DND-41 (cell line): ENCODE data around the gene SLC25A21.

Experiments
- ATAC-seq: fragments of 200-7000 bp; cut with Tn5 transposase; 3 replicates; pipeline ENCODE4 v1.9.1; 2021; ENCODE audit warnings: low read depth; ENCODE audit not compliant: insufficient read depth
- DNase-seq: peaks from one replicate; pipeline ENCODE4 v3.0.0-alpha.2; 2020
- H2AFZ ChIP-seq: 2 replicates; pipeline ENCODE4 v1.6.0; 2012; ENCODE audit warnings: low read depth, low read length
- H3K27ac ChIP-seq: 2 replicates; pipeline ENCODE4 v1.5.1; 2012; ENCODE audit warnings: low read length, inconsistent platforms
- H3K27me3 ChIP-seq: fragments of 200-600 bp; sonication (generic); 2 replicates; pipeline ENCODE4 v1.6.0; 2012; ENCODE audit warnings: low read length, mild to moderate bottlenecking, inconsistent platforms; ENCODE audit not compliant: insufficient read depth, poor library complexity
- H3K36me3 ChIP-seq: 2 replicates; pipeline ENCODE4 v1.5.1; 2012; ENCODE audit warnings: low read length, inconsistent platforms; ENCODE audit not compliant: insufficient read depth
- H3K4me1 ChIP-seq: 2 replicates; pipeline ENCODE4 v1.5.1; 2012; ENCODE audit warnings: mild to moderate bottlenecking, low read length; ENCODE audit not compliant: insufficient read depth
- H3K4me2 ChIP-seq: 2 replicates; pipeline ENCODE4 v1.6.0; 2012; ENCODE audit warnings: mild to moderate bottlenecking, moderate library complexity, low read length, inconsistent platforms; ENCODE audit not compliant: insufficient read depth
- H3K4me3 ChIP-seq, 2 experiments: fragments of 200-600 bp in 1 of 2; shearing (Covaris generic) in 1 of 2; 2 replicates each; pipeline ENCODE4 v1.5.1; 2012 to 2016; ENCODE audit warnings: inconsistent platforms in 2 of 2, low read length in 2 of 2, mild to moderate bottlenecking in 2 of 2, low read depth in 1 of 2, moderate library complexity in 1 of 2
- H3K79me2 ChIP-seq: 2 replicates; pipeline ENCODE4 v1.6.0; 2012; ENCODE audit warnings: low read length, inconsistent platforms; ENCODE audit not compliant: insufficient read depth
- H3K9ac ChIP-seq: 2 replicates; pipeline ENCODE4 v1.6.0; 2012; ENCODE audit warnings: low read depth, mild to moderate bottlenecking, inconsistent platforms, low read length, moderate library complexity
- H3K9me3 ChIP-seq: 2 replicates; pipeline ENCODE4 v1.5.1; 2012; ENCODE audit warnings: low read length, moderate library complexity, mild to moderate bottlenecking, inconsistent platforms; ENCODE audit not compliant: insufficient read depth, severe bottlenecking
- H4K20me1 ChIP-seq: 2 replicates; pipeline ENCODE4 v1.6.0; 2012; ENCODE audit warnings: low read length; ENCODE audit not compliant: insufficient read depth
- EZH2 ChIP-seq: IDR thresholded peaks from 3 replicates; pipeline ENCODE4 v1.6.1; 2012; ENCODE audit warnings: borderline replicate concordance, low read depth, mild to moderate bottlenecking, moderate library complexity, low read length, inconsistent platforms; ENCODE audit not compliant: severe bottlenecking
- TF ChIP-seq, protein P1 (sequence below): IDR thresholded peaks from 2 replicates; pipeline ENCODE4 v1.5.1; 2012; ENCODE audit warnings: borderline replicate concordance, low read length, moderate library complexity, mild to moderate bottlenecking; ENCODE audit not compliant: poor library complexity, severe bottlenecking; ENCODE audit errors: extremely low read depth

SLC25A21 gene

DNA sequence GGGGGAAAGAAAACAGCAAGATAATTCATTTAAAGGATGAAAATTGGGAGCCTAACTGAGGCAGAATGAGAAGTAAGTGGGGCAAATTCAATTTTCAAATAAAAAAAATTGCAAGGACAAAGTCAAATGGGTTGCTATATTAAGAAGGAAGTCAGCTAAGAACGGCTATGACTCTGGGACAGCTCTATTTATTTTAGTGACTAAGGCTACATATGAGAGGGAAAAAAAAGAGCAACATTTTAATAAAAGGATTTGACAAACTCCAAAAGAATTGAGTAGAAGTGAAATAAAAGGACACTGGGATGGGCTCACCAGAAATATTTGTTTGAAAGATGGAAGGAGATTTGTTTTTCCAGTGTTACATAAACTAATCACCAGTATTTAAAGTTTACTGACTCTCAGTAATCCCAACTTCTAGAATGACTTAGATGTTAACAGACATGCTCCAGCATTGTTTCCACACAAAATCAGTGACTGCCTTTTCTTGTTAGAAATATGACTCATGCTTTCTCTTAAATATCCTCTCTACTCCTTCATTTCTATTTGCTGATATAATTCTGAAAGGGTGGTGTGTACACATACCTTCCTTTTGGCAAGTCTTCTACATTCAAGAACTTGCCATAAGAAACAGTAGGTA is 198.5 kb downstream of the SLC25A21 start:
- H3K4me2 ChIP-seq = no peak overlapping the region
- no peaks in the 10 kb centered on the region for H4K20me1 ChIP-seq
- no peak for DNase-seq

DNA sequence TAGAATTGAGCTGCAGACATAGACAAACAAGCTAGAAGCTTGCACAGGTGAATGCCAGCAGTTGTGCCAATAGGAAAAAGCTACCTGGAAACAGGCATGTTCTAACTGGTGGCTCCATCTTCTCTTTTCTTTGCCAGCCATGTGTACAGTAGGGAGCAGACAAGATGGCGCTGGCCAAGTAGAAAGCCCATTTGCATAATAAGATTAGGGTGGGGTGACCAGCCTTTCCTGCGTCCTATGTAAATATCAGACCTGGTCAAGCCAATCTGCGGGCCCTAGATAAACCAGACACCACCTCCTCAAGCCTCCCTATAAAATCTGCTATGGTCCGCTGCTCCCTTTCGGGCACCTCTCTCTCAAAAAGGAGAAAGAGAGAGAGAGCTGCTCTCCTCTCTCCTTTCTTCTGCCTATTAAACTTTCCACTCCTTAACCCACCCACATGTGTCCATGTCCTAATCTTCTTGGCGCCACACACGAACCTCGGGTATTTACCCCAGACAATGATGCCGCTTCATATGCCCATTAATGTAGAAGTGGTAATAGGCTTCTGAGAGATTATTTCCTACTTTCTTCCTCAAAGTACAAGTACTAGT is 201.0 kb downstream of the SLC25A21 start:
- Histone ChIP-seq H3K27ac (no peak overlapping the region), H3K4me3 (no peak overlapping the region)
- ATAC-seq = no peak

More for the DNA sequence above, 198.5 kb downstream of the SLC25A21 start:
- H3K36me3 ChIP-seq = no peaks in the 10 kb centered on the region
- peaks cover 6% of the 10 kb centered on the region for H3K27me3 ChIP-seq
- H3K4me3 ChIP-seq = no peak overlapping the region
- no peaks in the 10 kb centered on the region for H3K79me2 ChIP-seq
- no peaks in the 10 kb centered on the region for H3K4me1 ChIP-seq
- no peak for ATAC-seq
- no peaks in the 10 kb centered on the region for H3K9me3 ChIP-seq
- no peak overlapping the region for H3K27ac ChIP-seq
- no peak overlapping the region for H2AFZ ChIP-seq
- no peak overlapping the region for H3K9ac ChIP-seq
- TF ChIP-seq EZH2 = no peak
- TF ChIP-seq, protein P1, sequence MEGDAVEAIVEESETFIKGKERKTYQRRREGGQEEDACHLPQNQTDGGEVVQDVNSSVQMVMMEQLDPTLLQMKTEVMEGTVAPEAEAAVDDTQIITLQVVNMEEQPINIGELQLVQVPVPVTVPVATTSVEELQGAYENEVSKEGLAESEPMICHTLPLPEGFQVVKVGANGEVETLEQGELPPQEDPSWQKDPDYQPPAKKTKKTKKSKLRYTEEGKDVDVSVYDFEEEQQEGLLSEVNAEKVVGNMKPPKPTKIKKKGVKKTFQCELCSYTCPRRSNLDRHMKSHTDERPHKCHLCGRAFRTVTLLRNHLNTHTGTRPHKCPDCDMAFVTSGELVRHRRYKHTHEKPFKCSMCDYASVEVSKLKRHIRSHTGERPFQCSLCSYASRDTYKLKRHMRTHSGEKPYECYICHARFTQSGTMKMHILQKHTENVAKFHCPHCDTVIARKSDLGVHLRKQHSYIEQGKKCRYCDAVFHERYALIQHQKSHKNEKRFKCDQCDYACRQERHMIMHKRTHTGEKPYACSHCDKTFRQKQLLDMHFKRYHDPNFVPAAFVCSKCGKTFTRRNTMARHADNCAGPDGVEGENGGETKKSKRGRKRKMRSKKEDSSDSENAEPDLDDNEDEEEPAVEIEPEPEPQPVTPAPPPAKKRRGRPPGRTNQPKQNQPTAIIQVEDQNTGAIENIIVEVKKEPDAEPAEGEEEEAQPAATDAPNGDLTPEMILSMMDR = no peak

DNA sequence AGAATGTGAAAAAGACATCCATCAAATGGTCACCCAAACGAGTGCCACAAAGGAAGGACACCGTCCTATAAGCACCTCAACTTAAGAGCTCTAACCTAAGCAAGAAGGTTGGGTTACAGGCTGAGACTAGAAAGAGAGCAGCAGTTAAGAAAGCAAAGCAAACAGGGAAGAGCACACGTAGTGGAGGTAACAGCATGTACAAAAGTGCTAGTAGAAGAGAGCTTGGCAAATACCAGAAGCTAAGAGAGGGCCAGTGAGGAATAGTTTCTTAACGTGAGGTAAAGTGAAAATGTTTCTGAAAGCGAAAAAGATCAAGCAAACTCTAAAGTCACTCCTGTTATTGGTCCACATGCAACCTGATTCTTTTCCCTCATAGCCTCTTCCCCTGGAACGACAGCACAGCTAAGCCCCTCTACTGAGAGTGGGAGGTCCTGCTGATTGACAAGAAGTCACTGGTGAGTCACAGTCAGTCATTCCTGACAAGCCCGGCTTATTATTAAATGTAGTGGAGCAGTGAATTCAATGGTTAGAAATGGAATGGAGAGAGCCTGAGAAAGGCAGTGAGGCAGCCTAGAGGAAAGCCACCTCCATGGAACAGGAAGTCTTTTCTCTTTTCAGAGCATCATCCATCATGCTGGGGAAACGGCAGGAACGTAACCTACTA is 204.4 kb downstream of the SLC25A21 start:
- no peaks in the 10 kb centered on the region for H3K79me2 ChIP-seq
- H3K4me3 ChIP-seq = no peak overlapping the region
- no peak for DNase-seq
- H4K20me1 ChIP-seq = no peaks in the 10 kb centered on the region
- no peak overlapping the region for H3K27ac ChIP-seq
- no peak for ATAC-seq
- H3K36me3 ChIP-seq = no peaks in the 10 kb centered on the region
- H3K4me2 ChIP-seq = no peak overlapping the region
- no peaks in the 10 kb centered on the region for H3K9me3 ChIP-seq
- TF ChIP-seq, protein P1 = no peak
- no peak for TF ChIP-seq EZH2
- H3K9ac ChIP-seq = no peak overlapping the region
- no peaks in the 10 kb centered on the region for H3K4me1 ChIP-seq
- H2AFZ ChIP-seq = no peak overlapping the region
- peaks cover 17% of the 10 kb centered on the region for H3K27me3 ChIP-seq

More for the DNA sequence above, 201.0 kb downstream of the SLC25A21 start:
- H2AFZ ChIP-seq = no peak overlapping the region
- H3K4me2 ChIP-seq = no peak overlapping the region
- TF ChIP-seq, protein P1 = no peak
- no peak for TF ChIP-seq EZH2
- H3K27me3 ChIP-seq = peaks cover 10% of the 10 kb centered on the region
- DNase-seq = no peak
- no peaks in the 10 kb centered on the region for H3K36me3 ChIP-seq
- no peak overlapping the region for H3K9ac ChIP-seq
- no peaks in the 10 kb centered on the region for H3K79me2 ChIP-seq
- no peaks in the 10 kb centered on the region for H3K4me1 ChIP-seq
- no peaks in the 10 kb centered on the region for H4K20me1 ChIP-seq
- H3K9me3 ChIP-seq = no peaks in the 10 kb centered on the region
